HG03439 (cell line): ENCODE measurements around the gene NTRK1.

ENCODE experiments used
- ATAC-seq: cut with Tn5 transposase; IDR thresholded peaks from one replicate; pipeline ENCODE4 v1.9.1; 2021; ENCODE audit warnings: mild to moderate bottlenecking, moderate library complexity; ENCODE audit not compliant: unreplicated experiment

Gene NTRK1

GRCh38 chr1:156895455-156895812 lies 34.8 kb downstream of the NTRK1 start:
- ATAC-seq = no peak

GRCh38 chr1:156895927-156896326 lies 35.3 kb downstream of the NTRK1 start:
- ATAC-seq = no peak

- ATAC-seq = no peak
Measured at GRCh38 chr1:156896490-156897033, 35.9 kb downstream of the NTRK1 start.

GRCh38 chr1:156897078-156897825 lies 36.6 kb downstream of the NTRK1 start:
- no peak for ATAC-seq

GRCh38 chr1:156898161-156898566 lies 37.5 kb downstream of the NTRK1 start:
- ATAC-seq = no peak

GRCh38 chr1:156898971-156899664 lies 38.5 kb downstream of the NTRK1 start:
- ATAC-seq = no peak

GRCh38 chr1:156899956-156900718 lies 39.5 kb downstream of the NTRK1 start:
- ATAC-seq = no peak

GRCh38 chr1:156900896-156901589 lies 40.4 kb downstream of the NTRK1 start:
- no peak for ATAC-seq

GRCh38 chr1:156901590-156901900 lies 40.9 kb downstream of the NTRK1 start:
- ATAC-seq = no peak

- no peak for ATAC-seq
Measured at GRCh38 chr1:156901966-156902915, 41.6 kb downstream of the NTRK1 start.

- ATAC-seq = no peak
Measured at GRCh38 chr1:156903328-156904091, 42.8 kb downstream of the NTRK1 start.

GRCh38 chr1:156904187-156904959 lies 43.7 kb downstream of the NTRK1 start:
- no peak for ATAC-seq

- ATAC-seq = no peak
Measured at GRCh38 chr1:156905176-156905575, 44.5 kb downstream of the NTRK1 start.

- ATAC-seq = no peak
Measured at GRCh38 chr1:156905651-156906050, 45.0 kb downstream of the NTRK1 start.

GRCh38 chr1:156906206-156906906 lies 45.7 kb downstream of the NTRK1 start:
- ATAC-seq = no peak

- no peak for ATAC-seq
Measured at GRCh38 chr1:156908541-156908940, 47.9 kb downstream of the NTRK1 start.

- no peak for ATAC-seq
Measured at GRCh38 chr1:156908955-156909354, 48.3 kb downstream of the NTRK1 start.

GRCh38 chr1:156909671-156910070 lies 49.0 kb downstream of the NTRK1 start:
- ATAC-seq = no peak
